Measurements from ENCODE around the gene COL23A1.
"Not testable (repeated sequence)": the region's sequence is repeated elsewhere in the genome, so short reads cannot be mapped to it uniquely, and the experiment has no call there.

Gene COL23A1

GRCh38 chr5:178502401-178503100 is 87.6 kb downstream of the COL23A1 start:
- no peak for FAIRE-seq

DNA sequence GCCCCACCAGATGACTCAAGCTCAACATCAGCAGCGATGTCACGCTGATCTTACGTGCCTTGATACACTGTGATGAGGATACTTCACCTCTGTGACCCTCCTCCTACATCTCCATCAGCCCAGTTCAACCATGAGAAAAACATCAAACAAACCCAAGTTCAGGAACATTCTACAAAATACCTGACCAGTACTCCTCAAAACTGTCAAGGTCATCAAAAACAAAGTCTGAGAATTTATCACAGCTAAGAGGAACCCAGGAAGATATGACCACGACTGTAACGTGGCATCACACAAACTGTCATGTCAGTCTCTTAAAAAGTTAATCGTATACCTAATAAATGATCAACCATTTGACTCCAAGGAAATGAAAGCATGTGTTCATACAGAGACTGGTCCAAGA is 90.8 kb downstream of the COL23A1 start:
- no peak for FAIRE-seq

DNA sequence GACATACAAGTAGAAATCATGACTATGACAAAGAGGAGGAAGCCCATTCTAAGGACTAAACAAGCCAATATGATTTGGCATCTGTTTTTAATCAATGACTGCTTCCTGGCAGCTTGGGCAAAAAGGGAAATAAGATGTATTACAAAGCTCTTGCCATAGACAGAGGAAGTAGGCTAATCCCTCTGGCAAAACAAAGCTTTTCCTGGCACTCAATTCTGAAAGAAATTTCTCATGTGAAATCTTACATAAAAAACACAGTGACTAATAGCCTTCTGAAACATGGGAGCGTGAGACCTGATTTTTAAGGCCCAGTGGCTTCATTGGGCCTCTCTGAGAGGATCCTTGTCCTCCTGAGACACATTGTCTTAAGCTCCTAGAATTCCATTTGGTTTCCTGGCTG is 93.6 kb downstream of the COL23A1 start:
- FAIRE-seq = no peak

DNA sequence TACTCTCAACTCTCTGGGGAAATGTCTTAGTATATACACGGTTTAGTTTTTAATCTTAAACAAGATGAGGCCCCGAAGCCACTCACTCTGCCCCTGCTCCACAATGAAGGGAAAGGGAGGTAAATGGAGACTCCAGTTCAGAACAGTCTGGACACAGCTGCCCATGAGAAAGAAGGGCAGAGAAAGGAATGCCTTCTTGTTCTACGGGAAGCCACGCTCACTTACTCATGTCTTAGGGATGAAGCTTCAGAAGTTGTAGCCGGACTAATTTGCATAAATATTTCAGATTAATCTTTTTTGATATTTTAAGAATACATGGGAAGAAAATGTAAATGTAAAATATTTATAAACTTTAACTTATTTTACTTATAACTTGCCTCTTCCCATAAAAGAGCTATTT is 94.0 kb downstream of the COL23A1 start:
- no peak for FAIRE-seq

- FAIRE-seq = no peak
Measured at GRCh38 chr5:178495706-178496105, 94.5 kb downstream of the COL23A1 start.

DNA sequence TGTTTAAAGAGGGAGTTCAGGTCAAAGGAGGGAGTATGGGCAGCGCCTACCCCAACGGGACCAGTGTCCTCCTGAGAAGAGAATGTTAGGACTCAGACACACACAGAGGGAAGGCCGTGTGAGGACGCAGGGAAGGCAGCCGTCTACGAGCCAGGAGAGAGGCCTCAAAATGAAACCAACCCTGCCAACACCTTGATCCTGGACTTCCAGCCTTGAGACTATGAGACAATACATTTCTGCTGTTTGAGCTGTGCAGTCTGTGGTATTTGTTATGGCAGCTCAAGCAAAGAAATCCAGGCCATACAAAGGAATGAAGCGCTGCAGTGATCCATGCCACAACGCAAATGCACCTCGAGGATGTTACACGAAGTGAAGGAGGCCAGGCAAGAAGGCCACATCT is 97.9 kb downstream of the COL23A1 start:
- FAIRE-seq = no peak

DNA sequence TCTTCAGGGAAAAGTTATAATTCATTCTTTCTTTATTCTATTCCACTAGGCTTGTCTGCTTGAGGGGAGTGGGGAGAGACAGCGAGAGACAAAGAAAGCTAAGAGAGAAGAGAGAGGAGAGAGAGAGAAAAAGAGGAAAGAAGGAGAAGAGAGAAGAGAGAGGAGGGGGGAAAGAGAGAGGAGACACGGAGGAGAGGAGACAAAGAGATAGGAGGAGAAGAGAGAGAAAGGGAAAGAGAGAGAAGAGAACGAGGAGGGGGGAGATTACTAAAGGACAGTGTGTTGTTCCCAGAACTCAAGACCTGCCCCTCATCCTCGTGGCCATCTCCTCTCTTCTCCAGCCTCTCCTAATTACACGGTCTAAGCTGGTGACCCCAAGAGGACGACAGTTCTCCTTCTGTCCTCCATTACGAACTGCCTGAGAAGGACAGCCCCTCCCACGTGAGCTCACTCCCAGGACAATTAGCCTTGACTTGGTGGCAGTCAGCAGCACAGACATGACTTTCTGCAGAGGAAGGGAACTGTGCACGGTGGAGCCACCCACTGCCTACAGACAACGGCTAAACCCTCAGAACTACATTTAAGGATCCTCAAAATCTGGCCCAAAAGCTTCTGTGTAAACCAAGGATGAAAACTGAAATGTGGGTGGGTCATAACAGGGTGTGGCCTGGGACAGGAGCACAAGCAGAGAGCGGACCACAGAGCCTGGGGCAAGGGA is 99.1 kb downstream of the COL23A1 start:
- FAIRE-seq = no peak

GRCh38 chr5:178489271-178489976 is 100.8 kb downstream of the COL23A1 start:
- FAIRE-seq = no peak

DNA sequence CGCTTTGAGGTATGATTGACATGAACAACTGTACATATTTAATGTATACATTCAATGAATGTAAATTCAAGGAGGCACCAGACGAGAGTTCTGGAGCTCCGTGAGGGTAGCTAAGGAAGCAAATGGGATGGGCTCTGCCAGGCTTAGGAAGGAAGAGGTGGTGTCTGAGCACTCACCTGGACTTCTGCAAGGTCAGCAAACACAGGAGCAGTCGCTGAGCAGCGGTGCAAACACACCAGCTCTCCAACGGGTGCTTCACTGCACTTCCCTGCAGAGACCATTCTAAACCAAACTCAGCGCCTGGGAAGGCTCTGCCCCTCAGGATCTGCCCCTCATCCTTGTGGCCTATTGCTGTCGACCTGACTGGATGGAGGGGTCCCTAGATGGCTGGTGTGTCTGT is 101.5 kb downstream of the COL23A1 start:
- FAIRE-seq = no peak

DNA sequence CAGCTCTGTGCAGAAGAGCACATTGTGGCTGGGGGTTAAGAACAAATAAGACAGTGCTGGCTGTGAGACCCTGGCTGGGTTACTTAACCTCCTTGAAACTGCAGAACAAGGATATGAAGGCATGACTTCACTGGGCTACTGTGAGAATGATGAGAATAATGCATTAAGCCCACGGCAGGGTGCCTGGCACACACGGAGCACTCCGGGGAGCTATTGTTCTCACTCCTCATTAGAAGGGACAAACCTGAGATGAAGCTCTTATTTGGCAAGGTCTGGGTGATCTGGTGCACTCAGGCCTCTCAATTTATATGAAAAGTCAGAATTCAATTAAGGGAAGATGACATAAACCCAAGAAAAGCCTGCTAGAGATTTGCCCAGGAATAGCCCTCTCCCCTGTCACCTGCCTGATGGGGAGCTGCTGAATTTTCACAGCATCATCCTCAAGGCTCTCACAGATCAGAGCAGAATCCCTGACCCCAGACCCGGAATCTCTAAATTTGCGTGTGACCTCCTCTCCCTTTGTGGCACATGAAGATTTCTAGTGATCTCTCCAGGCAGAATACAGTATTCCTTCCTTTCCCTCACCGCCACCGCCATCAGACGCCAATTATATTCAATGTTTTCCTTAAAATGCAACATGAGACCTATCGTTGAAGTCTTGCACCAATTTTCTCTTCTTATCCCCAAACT is 102.1 kb downstream of the COL23A1 start:
- no peak for FAIRE-seq

DNA sequence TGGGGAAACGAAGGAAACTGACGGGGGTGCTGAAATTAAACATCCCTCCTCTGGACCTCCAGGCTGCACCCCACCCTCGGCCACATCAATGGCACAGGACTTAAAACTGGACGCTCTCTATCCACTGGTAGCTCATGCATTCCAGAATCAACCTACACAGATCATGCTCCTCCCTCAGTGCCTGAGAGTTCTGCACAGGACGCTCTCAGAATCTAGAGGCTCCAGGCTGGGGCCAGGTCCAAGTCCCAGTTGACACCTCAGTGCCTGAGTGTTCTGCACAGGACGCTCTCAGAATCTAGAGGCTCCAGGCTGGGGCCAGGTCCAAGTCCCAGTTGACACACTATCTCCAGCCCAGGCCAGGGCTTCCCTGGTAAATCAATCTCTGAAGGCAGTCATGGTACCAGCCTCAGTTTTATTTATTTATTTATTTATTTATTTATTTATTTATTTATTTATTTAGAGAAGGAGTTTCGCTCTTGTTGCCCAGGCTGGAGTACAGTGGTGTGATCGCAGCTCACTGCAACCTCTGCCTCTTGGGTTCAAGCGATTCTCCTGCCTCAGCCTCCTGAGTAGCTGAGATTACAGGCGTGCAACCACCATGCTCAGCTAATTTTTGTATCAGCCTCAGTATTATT is 103.2 kb downstream of the COL23A1 start:
- not testable (repeated sequence) for FAIRE-seq

DNA sequence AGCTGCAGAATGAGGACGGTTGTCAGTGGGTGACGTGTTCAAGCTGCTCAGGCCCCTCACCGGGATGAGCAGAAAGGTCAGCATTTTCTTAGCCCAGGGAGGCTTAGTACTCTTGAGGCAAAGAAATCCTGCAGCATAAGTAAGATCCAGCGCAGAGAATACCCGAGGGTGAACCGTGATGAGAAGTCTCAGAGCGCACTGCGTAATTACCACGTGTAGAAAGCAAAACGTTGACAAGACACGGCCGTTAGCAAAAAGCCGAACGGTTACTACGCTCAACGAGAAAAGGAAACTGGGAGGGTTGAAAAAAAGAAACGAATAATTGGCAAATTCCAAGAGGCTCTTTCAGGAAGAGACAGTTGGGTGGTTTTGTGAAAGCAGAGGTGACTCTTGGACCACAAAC is 104.0 kb downstream of the COL23A1 start:
- no peak for FAIRE-seq

DNA sequence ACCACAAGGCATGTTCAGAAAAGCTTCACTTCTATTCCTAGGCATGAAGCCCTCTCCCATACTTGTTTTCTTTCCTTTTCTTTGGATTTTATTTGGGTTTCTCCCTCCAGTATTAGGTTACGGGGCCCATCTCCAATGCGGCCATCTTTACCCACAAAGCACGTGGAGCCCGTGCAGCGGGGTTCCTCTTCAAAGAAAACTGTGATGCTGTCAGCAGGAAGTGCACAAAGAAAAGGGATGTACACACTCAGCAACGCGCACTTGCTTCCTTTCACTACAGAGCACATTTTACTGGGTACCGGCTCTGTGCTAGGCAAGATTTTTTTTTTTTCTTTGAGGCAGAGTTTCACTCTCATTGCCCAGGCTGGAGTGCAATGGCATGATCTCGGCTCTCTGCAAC is 106.6 kb downstream of the COL23A1 start:
- FAIRE-seq = no peak

DNA sequence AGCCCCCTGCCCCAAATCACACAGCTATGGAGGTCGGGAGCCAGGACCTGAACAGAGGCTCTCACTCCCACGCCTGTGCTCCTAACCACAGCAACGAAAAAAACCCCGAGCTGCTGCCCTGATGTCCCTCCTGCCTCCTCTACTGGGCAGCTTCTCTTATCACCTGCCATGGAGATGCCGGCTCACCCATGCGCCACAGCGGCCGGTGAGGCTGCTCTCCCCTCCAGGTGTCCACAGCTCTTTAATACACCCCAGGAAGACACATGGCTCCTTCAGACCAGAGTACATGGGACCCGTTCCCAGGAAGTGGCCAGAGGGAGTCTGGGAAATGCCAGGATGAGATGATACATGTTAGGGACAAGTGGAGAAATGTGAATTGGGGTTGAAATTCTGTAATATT is 110.9 kb downstream of the COL23A1 start:
- FAIRE-seq = no peak

DNA sequence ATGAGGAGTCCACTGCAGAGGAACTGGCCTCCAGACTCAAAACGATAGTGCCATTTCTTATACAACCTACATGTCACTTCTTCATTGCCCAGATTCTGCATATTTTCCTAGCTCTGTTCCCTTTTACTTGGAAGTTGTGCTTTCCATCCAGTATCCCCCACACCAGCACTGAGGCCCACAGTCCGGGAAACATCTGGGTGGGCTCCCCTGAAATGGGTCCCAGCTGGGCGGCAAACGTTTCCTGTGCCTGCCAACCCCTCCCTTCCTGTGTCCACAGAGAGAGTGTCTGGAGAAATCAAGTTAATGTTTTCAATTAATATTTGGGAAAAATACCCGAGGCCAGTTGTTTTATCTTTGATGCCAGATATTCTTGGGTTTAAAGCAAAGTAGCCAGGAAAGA is 111.8 kb downstream of the COL23A1 start:
- FAIRE-seq = no peak

GRCh38 chr5:178477802-178478201 is 112.4 kb downstream of the COL23A1 start:
- FAIRE-seq = no peak

DNA sequence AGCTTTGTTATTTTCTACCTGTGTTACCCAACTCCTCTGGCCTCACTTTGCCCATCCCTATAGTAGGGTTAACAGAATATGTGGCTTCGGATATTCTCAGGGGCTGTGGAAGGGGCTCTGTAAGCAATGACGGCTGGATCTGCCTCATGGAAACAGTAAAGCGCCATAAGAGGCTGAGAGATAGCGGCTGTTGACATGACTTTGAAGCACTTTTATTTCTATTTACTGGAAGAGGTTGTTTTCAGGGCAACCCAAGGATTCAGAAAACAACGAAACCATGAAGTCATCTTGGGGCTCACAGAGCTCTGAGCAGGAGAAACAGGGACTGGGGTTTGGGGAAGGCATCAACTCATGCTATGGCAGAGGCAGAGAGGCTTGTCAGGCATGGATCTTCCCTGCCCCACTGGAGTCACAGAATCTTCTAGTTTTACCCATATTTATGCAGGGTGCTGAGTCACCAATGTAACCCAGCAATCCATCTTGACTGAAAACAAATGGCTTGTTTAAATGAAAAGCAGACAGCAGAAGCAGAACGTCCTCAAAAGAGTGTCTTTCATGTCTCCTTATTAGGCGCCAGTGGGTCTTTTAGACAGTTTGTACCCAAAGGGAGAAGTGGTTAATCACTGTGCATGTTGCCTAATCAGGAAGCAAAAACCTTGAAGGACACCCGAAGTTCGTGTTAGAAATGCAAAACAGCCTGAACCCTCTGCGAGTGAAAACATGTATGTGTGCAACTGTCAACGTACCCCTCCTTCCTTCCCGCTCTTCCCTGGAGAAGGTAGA is 113.0 kb downstream of the COL23A1 start:
- no peak for FAIRE-seq

GRCh38 chr5:178476531-178476930 is 113.7 kb downstream of the COL23A1 start:
- FAIRE-seq = no peak

DNA sequence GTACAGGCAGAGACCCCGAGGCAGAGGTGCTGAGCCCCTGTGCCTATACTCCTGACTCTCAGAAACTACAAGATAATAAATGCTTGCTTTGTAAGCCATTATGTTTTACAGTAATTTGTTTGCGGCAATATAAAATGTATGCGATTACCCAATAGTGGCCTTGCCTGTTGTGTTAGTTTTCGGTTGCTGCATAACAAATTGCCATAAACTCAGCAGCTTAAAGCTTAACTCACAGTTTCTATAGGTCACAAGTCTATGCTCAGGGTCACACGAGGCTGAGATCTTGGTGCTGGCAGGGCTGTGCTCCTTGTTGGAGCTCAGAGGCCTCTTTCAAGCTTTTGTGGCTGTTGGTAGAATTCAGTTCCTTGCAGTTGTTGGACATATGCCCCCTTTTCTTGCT is 114.8 kb downstream of the COL23A1 start:
- no peak for FAIRE-seq

- no peak for FAIRE-seq
Measured at GRCh38 chr5:178474562-178475184, 115.5 kb downstream of the COL23A1 start.

- FAIRE-seq = no peak
Measured at GRCh38 chr5:178473854-178474253, 116.3 kb downstream of the COL23A1 start.

DNA sequence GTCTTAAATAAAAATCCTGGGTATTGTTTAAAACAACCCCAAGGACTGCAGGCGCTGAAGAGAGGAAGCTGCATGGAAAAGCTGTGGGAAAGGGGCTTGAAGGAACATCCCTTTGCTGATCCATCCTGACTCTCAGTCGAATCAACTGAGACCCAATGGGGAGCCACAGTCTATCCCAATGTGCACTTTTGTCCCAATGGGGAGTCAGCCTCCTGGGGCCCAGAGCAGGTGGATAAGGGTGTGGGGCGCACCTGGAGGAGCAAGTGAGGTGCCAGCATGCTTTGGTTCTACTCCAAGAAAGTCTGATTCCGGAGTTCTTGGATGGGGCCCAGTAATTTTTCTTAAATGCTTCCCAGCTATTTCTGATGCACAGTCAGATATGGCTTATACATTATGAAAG is 118.1 kb downstream of the COL23A1 start:
- FAIRE-seq = no peak

Measured in TTC549 (cell line).